GM23338 (cell line): ENCODE data around the gene MPP4.

Source experiments
- TF ChIP-seq, protein P1 (sequence below), 2 experiments: fragments of 200-600 bp in 1 of 2; sonication (generic) in 1 of 2; conservative IDR thresholded peaks; 2 replicates each; pipeline versions ENCODE4 v1.5.1 to v1.6.1; 2016 to 2017; ENCODE audit warnings: antibody characterized with exemption in 2 of 2, low read depth in 2 of 2, mild to moderate bottlenecking in 2 of 2, moderate library complexity in 1 of 2
- TF ChIP-seq, protein P2 (sequence below): fragments of 250-450 bp; sonication (Bioruptor Pico); IDR thresholded peaks from 2 replicates; pipeline ENCODE4 v1.5.0; 2020; ENCODE audit warnings: mild to moderate bottlenecking, moderate library complexity

DNA sequence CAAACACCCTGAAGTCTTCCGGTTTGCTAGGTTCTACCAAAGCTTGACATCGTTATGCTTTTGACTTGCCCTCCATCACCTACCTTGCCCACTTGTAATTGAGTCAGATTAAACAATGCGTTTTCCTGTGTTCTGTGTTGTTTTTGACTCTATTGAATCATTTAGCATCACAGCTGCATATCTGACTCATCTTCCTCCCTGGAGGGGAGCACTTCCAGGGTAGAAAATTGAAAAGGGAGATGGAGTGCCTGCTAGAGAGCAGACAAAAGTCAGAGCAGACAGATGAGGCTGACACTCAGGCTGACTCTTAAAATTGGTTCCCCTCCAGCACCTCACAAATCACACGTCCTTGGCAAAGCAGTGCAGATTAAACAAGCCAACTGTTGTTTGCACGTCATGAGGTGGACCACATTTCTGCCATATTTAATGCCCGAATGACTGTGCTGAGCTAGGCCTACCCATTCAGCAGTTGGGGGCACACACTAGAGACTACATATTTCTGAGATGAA is 2.2 kb downstream of the MPP4 start:
- TF ChIP-seq, protein P1, sequence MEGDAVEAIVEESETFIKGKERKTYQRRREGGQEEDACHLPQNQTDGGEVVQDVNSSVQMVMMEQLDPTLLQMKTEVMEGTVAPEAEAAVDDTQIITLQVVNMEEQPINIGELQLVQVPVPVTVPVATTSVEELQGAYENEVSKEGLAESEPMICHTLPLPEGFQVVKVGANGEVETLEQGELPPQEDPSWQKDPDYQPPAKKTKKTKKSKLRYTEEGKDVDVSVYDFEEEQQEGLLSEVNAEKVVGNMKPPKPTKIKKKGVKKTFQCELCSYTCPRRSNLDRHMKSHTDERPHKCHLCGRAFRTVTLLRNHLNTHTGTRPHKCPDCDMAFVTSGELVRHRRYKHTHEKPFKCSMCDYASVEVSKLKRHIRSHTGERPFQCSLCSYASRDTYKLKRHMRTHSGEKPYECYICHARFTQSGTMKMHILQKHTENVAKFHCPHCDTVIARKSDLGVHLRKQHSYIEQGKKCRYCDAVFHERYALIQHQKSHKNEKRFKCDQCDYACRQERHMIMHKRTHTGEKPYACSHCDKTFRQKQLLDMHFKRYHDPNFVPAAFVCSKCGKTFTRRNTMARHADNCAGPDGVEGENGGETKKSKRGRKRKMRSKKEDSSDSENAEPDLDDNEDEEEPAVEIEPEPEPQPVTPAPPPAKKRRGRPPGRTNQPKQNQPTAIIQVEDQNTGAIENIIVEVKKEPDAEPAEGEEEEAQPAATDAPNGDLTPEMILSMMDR (conservative IDR thresholded peaks at IDR 0.05; ENCODE audit: low read depth in 2 of 2) = no peak
- TF ChIP-seq, protein P2, sequence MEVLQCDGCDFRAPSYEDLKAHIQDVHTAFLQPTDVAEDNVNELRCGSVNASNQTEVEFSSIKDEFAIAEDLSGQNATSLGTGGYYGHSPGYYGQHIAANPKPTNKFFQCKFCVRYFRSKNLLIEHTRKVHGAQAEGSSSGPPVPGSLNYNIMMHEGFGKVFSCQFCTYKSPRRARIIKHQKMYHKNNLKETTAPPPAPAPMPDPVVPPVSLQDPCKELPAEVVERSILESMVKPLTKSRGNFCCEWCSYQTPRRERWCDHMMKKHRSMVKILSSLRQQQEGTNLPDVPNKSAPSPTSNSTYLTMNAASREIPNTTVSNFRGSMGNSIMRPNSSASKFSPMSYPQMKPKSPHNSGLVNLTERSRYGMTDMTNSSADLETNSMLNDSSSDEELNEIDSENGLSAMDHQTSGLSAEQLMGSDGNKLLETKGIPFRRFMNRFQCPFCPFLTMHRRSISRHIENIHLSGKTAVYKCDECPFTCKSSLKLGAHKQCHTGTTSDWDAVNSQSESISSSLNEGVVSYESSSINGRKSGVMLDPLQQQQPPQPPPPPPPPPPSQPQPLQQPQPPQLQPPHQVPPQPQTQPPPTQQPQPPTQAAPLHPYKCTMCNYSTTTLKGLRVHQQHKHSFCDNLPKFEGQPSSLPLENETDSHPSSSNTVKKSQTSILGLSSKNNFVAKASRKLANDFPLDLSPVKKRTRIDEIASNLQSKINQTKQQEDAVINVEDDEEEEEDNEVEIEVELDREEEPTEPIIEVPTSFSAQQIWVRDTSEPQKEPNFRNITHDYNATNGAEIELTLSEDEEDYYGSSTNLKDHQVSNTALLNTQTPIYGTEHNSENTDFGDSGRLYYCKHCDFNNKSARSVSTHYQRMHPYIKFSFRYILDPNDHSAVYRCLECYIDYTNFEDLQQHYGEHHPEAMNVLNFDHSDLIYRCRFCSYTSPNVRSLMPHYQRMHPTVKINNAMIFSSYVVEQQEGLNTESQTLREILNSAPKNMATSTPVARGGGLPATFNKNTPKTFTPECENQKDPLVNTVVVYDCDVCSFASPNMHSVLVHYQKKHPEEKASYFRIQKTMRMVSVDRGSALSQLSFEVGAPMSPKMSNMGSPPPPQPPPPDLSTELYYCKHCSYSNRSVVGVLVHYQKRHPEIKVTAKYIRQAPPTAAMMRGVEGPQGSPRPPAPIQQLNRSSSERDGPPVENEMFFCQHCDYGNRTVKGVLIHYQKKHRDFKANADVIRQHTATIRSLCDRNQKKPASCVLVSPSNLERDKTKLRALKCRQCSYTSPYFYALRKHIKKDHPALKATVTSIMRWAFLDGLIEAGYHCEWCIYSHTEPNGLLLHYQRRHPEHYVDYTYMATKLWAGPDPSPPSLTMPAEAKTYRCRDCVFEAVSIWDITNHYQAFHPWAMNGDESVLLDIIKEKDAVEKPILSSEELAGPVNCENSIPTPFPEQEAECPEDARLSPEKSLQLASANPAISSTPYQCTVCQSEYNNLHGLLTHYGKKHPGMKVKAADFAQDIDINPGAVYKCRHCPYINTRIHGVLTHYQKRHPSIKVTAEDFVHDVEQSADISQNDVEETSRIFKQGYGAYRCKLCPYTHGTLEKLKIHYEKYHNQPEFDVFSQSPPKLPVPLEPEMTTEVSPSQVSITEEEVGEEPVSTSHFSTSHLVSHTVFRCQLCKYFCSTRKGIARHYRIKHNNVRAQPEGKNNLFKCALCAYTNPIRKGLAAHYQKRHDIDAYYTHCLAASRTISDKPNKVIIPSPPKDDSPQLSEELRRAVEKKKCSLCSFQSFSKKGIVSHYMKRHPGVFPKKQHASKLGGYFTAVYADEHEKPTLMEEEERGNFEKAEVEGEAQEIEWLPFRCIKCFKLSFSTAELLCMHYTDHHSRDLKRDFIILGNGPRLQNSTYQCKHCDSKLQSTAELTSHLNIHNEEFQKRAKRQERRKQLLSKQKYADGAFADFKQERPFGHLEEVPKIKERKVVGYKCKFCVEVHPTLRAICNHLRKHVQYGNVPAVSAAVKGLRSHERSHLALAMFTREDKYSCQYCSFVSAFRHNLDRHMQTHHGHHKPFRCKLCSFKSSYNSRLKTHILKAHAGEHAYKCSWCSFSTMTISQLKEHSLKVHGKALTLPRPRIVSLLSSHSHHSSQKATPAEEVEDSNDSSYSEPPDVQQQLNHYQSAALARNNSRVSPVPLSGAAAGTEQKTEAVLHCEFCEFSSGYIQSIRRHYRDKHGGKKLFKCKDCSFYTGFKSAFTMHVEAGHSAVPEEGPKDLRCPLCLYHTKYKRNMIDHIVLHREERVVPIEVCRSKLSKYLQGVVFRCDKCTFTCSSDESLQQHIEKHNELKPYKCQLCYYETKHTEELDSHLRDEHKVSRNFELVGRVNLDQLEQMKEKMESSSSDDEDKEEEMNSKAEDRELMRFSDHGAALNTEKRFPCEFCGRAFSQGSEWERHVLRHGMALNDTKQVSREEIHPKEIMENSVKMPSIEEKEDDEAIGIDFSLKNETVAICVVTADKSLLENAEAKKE (CRISPR knock-in tag) = no peak
